ENCODE results near the gene OR13C8. TPM values are rescaled to one million over a fixed set of nuclear protein-coding genes. Genes with fewer than 3 reads are reported as not detected.
"Not testable (repeated sequence)": the region's sequence is repeated elsewhere in the genome, so short reads cannot be mapped to it uniquely, and the experiment has no call there.

Gene OR13C8
- total RNA-seq, 1 donor from 2014 or later, result not detected

GRCh38 chr9:104580562-104580961 is 11.6 kb downstream of the OR13C8 start:
- Mint-ChIP-seq H3K4me3 (no peak overlapping the region), H3K4me1 (no peaks in the 10 kb centered on the region)
- H2AFZ ChIP-seq (replicated peaks), result peak overlapping the region; percentile 9

DNA sequence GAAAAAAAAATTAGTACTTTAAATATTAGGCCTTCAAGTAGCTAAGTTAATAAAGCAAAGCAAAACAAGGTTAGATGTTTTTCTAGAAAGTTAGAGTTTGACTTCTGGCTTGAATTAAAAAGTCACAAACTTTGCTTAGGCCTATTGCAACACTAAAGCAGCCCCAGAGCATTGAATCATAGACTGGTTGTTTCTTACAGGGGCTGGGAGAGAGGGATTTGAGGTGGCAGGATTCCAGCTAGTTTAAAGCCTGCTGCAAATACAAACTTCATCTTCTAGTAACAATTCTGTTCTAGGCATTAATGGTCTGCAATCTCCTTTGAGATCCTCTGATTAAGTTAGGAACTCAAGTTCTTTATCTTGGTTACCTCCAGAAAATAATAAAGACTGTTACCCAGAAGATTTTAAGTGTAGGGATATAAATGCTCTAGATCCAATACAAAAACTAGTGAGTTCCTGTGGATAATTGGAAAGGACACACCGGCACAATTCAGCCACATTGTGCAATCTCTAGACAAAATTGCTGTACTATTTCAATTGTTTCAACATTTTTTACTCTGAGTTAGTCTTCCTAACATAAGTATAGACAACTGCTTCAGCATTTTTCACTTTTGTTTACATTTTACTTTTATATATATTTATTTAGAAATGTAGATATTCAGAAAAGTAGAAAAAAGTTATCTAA is 17.7 kb downstream of the OR13C8 start:
- no peak overlapping the region for H3K4me3 ChIP-seq
- H3K36me3 Mint-ChIP-seq, result no peaks in the 10 kb centered on the region
- no peak overlapping the region for H3K4me2 ChIP-seq
- no peaks in the 10 kb centered on the region for H3K27me3 ChIP-seq
- H3K9me3 ChIP-seq (ENCODE audit: low read depth), result no peaks in the 10 kb centered on the region
- H3K9me3 Mint-ChIP-seq, result no peaks in the 10 kb centered on the region
- H3K36me3 ChIP-seq, result no peaks in the 10 kb centered on the region
- no peak overlapping the region for H3K27ac Mint-ChIP-seq
- TF ChIP-seq CTCF (IDR thresholded peaks at IDR 0.05), result no peak
- TF ChIP-seq EZH2phosphoT487 (IDR thresholded peaks at IDR 0.05), result no peak
- TF ChIP-seq EZH2 (IDR thresholded peaks at IDR 0.05), result no peak
- no peak overlapping the region for H3K9ac ChIP-seq
- no peaks in the 10 kb centered on the region for H3K27me3 Mint-ChIP-seq (ENCODE audit: insufficient read depth, low read depth)
- H3F3A ChIP-seq (ENCODE audit: low read depth), result no peaks in the 10 kb centered on the region
- H3K4me3 Mint-ChIP-seq, result no peak overlapping the region
- no peaks in the 10 kb centered on the region for H4K20me1 ChIP-seq (ENCODE audit: low read depth)
- peak overlapping the region; percentile 84 for H2AFZ ChIP-seq (replicated peaks)
- no peaks in the 10 kb centered on the region for H3K4me1 Mint-ChIP-seq
- no peaks in the 10 kb centered on the region for H3K4me1 ChIP-seq
- peak overlapping the region; percentile 40 for H3K27ac ChIP-seq
- DNase-seq (ENCODE audit: low spot score), result peak; percentile 9
- H3K79me2 ChIP-seq (ENCODE audit: low read depth), result no peaks in the 10 kb centered on the region

More at GRCh38 chr9:104580562-104580961, 11.6 kb downstream of the OR13C8 start:
- no peak for DNase-seq (ENCODE audit: low spot score)
- no peak overlapping the region for H3K9ac ChIP-seq
- TF ChIP-seq CTCF (IDR thresholded peaks at IDR 0.05) (no peak), EZH2 (IDR thresholded peaks at IDR 0.05) (no peak), EZH2phosphoT487 (IDR thresholded peaks at IDR 0.05) (no peak)
- no peak overlapping the region for H3K4me2 ChIP-seq
- Mint-ChIP-seq H3K36me3 (no peaks in the 10 kb centered on the region), H3K27me3 (ENCODE audit: insufficient read depth, low read depth) (no peaks in the 10 kb centered on the region), H3K27ac (no peak overlapping the region), H3K9me3 (no peaks in the 10 kb centered on the region)
- no peaks in the 10 kb centered on the region for H3F3A ChIP-seq (ENCODE audit: low read depth)
- no peak overlapping the region for H3K4me3 ChIP-seq
- no peaks in the 10 kb centered on the region for H3K79me2 ChIP-seq (ENCODE audit: low read depth)
- no peaks in the 10 kb centered on the region for H3K36me3 ChIP-seq
- H4K20me1 ChIP-seq (ENCODE audit: low read depth), result no peaks in the 10 kb centered on the region
- no peaks in the 10 kb centered on the region for H3K4me1 ChIP-seq
- no peak overlapping the region for H3K27ac ChIP-seq
- no peaks in the 10 kb centered on the region for H3K9me3 ChIP-seq (ENCODE audit: low read depth)
- no peaks in the 10 kb centered on the region for H3K27me3 ChIP-seq

- Mint-ChIP-seq H3K36me3 (no peaks in the 10 kb centered on the region), H3K27me3 (ENCODE audit: insufficient read depth, low read depth) (peaks cover 2% of the 10 kb centered on the region), H3K4me3 (no peak overlapping the region), H3K4me1 (no peaks in the 10 kb centered on the region), H3K9me3 (no peaks in the 10 kb centered on the region), H3K27ac (no peak overlapping the region)
- Histone ChIP-seq H3K9ac (no peak overlapping the region), H3K9me3 (ENCODE audit: low read depth) (no peaks in the 10 kb centered on the region), H3K4me2 (no peak overlapping the region), H3K4me1 (no peaks in the 10 kb centered on the region), H3K79me2 (ENCODE audit: low read depth) (no peaks in the 10 kb centered on the region), H4K20me1 (ENCODE audit: low read depth) (no peaks in the 10 kb centered on the region), H3K27ac (no peak overlapping the region), H3K4me3 (no peak overlapping the region), H3F3A (ENCODE audit: low read depth) (no peaks in the 10 kb centered on the region), H3K36me3 (no peaks in the 10 kb centered on the region), H2AFZ (replicated peaks) (no peak overlapping the region), H3K27me3 (no peaks in the 10 kb centered on the region)
- DNase-seq (ENCODE audit: low spot score), result no peak
- TF ChIP-seq EZH2 (IDR thresholded peaks at IDR 0.05), result no peak
- no peak for TF ChIP-seq EZH2phosphoT487 (IDR thresholded peaks at IDR 0.05)
- no peak for TF ChIP-seq CTCF (IDR thresholded peaks at IDR 0.05)
These were observed 20.7 kb downstream of the OR13C8 start for GRCh38 chr9:104589626-104590025.

DNA sequence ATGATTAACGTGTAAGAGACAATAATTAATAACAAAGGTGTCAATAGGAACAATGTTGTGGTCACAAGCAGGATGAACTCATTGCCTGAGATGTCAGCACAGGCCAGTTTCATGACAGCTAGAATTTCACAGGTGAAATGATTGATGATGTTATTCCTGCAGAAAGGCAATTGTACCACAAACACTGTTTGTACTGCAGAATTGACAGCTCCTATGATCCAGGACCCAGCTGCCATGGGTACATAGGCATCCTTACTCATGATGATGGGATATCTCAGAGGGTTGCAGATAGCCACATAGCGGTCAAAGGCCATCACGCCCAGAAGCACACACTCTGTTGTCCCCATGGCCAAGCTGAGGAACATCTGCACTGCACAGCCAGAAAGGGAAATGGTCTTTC is 29.8 kb downstream of the OR13C8 start:
- not testable (repeated sequence) for H3K4me3 ChIP-seq; H3K4me2 ChIP-seq; H3K27ac ChIP-seq; H3K79me2 ChIP-seq (ENCODE audit: low read depth); H3K27ac Mint-ChIP-seq; H3K9ac ChIP-seq; H3K36me3 ChIP-seq; H3F3A ChIP-seq (ENCODE audit: low read depth); H3K27me3 Mint-ChIP-seq (ENCODE audit: insufficient read depth, low read depth); H2AFZ ChIP-seq (replicated peaks); H4K20me1 ChIP-seq (ENCODE audit: low read depth); H3K27me3 ChIP-seq; H3K4me3 Mint-ChIP-seq; H3K4me1 ChIP-seq; H3K9me3 Mint-ChIP-seq; H3K9me3 ChIP-seq (ENCODE audit: low read depth); DNase-seq (ENCODE audit: low spot score); H3K36me3 Mint-ChIP-seq; H3K4me1 Mint-ChIP-seq

- H3F3A ChIP-seq (ENCODE audit: low read depth); H2AFZ ChIP-seq (replicated peaks); H3K27ac Mint-ChIP-seq; H3K36me3 Mint-ChIP-seq; DNase-seq (ENCODE audit: low spot score); H3K9me3 ChIP-seq (ENCODE audit: low read depth); H3K4me1 ChIP-seq; H3K9me3 Mint-ChIP-seq; H3K4me2 ChIP-seq; H3K9ac ChIP-seq; H3K4me3 Mint-ChIP-seq; H3K36me3 ChIP-seq; H3K4me1 Mint-ChIP-seq; H3K4me3 ChIP-seq; H3K27me3 Mint-ChIP-seq (ENCODE audit: insufficient read depth, low read depth); H3K79me2 ChIP-seq (ENCODE audit: low read depth); H4K20me1 ChIP-seq (ENCODE audit: low read depth); H3K27me3 ChIP-seq; H3K27ac ChIP-seq: not testable (repeated sequence)
These were observed 30.3 kb downstream of the OR13C8 start, which contains the start of gene OR13C5 for GRCh38 chr9:104599313-104599712. Gene OR13C5, minus strand, starts transcription at chr9:104599413. Its CDS starts 0 bp downstream, at chr9:104599413.
